MM.1S (cell line): ENCODE measurements around the gene PROCA1.

Experiments
- DNase-seq: peaks from one replicate; pipeline ENCODE4 v3.0.0-alpha.2; 2015
- H2AFZ ChIP-seq: fragments of 300-600 bp; sonication (generic); 2 replicates; pipeline ENCODE4 v1.6.0; 2016; ENCODE audit warnings: antibody characterized with exemption, low read length
- H3F3A ChIP-seq: fragments of 300-600 bp; sonication (generic); 2 replicates; pipeline ENCODE4 v1.6.1; 2016; ENCODE audit warnings: mild to moderate bottlenecking, antibody characterized with exemption, low read length, moderate library complexity, mixed read lengths; ENCODE audit not compliant: insufficient read depth
- H3K27ac ChIP-seq: fragments of 300-600 bp; sonication (generic); 2 replicates; pipeline ENCODE4 v1.5.1; 2016; ENCODE audit warnings: mild to moderate bottlenecking, low read length
- H3K27me3 ChIP-seq: fragments of 300-600 bp; sonication (generic); replicated peaks from 2 replicates; pipeline ENCODE4 v1.6.0; 2016; ENCODE audit warnings: low read length; ENCODE audit not compliant: insufficient read depth
- H3K36me3 ChIP-seq: fragments of 300-600 bp; sonication (generic); replicated peaks from 2 replicates; pipeline ENCODE4 v1.6.1; 2016; ENCODE audit warnings: mild to moderate bottlenecking, low read length, mixed read lengths; ENCODE audit not compliant: insufficient read depth
- H3K4me1 ChIP-seq: fragments of 300-600 bp; sonication (generic); 2 replicates; pipeline ENCODE4 v1.6.1; 2016; ENCODE audit warnings: low read length, mixed read lengths
- H3K4me2 ChIP-seq: fragments of 300-600 bp; sonication (generic); 2 replicates; pipeline ENCODE4 v1.6.0; 2016; ENCODE audit warnings: low read depth, low read length
- H3K4me3 ChIP-seq: fragments of 300-600 bp; sonication (generic); 2 replicates; pipeline ENCODE4 v1.5.1; 2016; ENCODE audit warnings: low read length, mixed read lengths
- H3K79me2 ChIP-seq: fragments of 300-600 bp; sonication (generic); 2 replicates; pipeline ENCODE4 v1.6.1; 2016; ENCODE audit warnings: mixed run types, low read length, mixed read lengths
- H3K9ac ChIP-seq: fragments of 300-600 bp; sonication (generic); 2 replicates; pipeline ENCODE4 v1.6.1; 2016; ENCODE audit warnings: low read length, mixed read lengths
- H3K9me2 ChIP-seq: fragments of 300-600 bp; sonication (generic); replicated peaks from 2 replicates; pipeline ENCODE4 v1.6.1; 2016; ENCODE audit warnings: mild to moderate bottlenecking, low read length, mixed read lengths; ENCODE audit not compliant: insufficient read depth
- H3K9me3 ChIP-seq: fragments of 300-600 bp; sonication (generic); replicated peaks from 2 replicates; pipeline ENCODE4 v1.6.1; 2016; ENCODE audit warnings: mild to moderate bottlenecking, low read length, mixed read lengths; ENCODE audit not compliant: insufficient read depth
- H4K20me1 ChIP-seq: fragments of 300-600 bp; sonication (generic); 2 replicates; pipeline ENCODE4 v1.6.1; 2016; ENCODE audit warnings: mild to moderate bottlenecking, low read length, moderate library complexity, mixed read lengths; ENCODE audit not compliant: insufficient read depth
- CTCF ChIP-seq: fragments of 300-600 bp; sonication (generic); IDR thresholded peaks from 2 replicates; pipeline ENCODE4 v1.5.1; 2016; ENCODE audit warnings: antibody characterized with exemption, low read length, mixed read lengths
- EZH2 ChIP-seq: fragments of 300-600 bp; sonication (generic); optimal IDR thresholded peaks from 2 replicates; pipeline ENCODE3; 2017; ENCODE audit warnings: low read depth, mild to moderate bottlenecking, antibody characterized with exemption, low read length, mixed read lengths
- EZH2phosphoT487 ChIP-seq: fragments of 300-600 bp; sonication (generic); IDR thresholded peaks from 2 replicates; pipeline ENCODE4 v1.6.1; 2018; ENCODE audit warnings: antibody characterized with exemption, low read length

PROCA1 gene

GRCh38 chr17:28686296-28686695 is 25.4 kb downstream of the PROCA1 start:
- Histone ChIP-seq H3K9me2 (no peaks in the 10 kb centered on the region), H3K36me3 (peaks cover 34% of the 10 kb centered on the region), H3K4me2 (no peak overlapping the region), H3K27me3 (no peaks in the 10 kb centered on the region), H3K27ac (no peak overlapping the region), H3K4me3 (no peak overlapping the region), H3K4me1 (no peaks in the 10 kb centered on the region), H3K9me3 (no peaks in the 10 kb centered on the region), H3K79me2 (no peaks in the 10 kb centered on the region), H3F3A (no peaks in the 10 kb centered on the region), H2AFZ (no peak overlapping the region), H4K20me1 (no peaks in the 10 kb centered on the region), H3K9ac (no peak overlapping the region)
- DNase-seq = no peak
- TF ChIP-seq CTCF (no peak), EZH2 (no peak), EZH2phosphoT487 (no peak)

DNA sequence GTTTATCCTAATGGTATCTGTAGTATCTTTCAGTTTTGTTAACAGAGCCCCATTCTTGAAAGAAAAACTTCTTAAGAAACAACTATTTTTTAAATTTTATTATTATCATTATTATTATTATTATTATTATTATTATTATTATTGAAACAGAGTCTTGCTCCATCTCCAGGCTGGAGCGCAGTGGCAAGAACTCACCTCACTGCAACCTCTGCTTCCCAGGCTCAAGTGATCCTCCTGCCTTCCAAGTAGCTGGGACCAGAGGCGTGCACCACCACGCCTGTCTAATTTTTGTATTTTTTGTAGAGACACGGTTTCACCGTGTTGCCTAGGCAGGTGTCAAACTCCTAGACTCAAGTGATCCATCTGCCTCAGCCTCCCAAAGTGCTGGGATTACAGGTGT is 26.3 kb downstream of the PROCA1 start:
- Histone ChIP-seq H3K27ac (no peak overlapping the region), H3K27me3 (no peaks in the 10 kb centered on the region), H3K4me2 (no peak overlapping the region), H3K9me3 (no peaks in the 10 kb centered on the region), H3K4me3 (no peak overlapping the region), H4K20me1 (no peaks in the 10 kb centered on the region), H3K36me3 (peaks cover 33% of the 10 kb centered on the region), H3K9ac (no peak overlapping the region), H3K9me2 (no peaks in the 10 kb centered on the region), H3K4me1 (no peaks in the 10 kb centered on the region), H3K79me2 (no peaks in the 10 kb centered on the region), H3F3A (no peaks in the 10 kb centered on the region), H2AFZ (no peak overlapping the region)
- no peak for DNase-seq
- no peak for TF ChIP-seq EZH2phosphoT487
- no peak for TF ChIP-seq EZH2
- TF ChIP-seq CTCF = no peak

DNA sequence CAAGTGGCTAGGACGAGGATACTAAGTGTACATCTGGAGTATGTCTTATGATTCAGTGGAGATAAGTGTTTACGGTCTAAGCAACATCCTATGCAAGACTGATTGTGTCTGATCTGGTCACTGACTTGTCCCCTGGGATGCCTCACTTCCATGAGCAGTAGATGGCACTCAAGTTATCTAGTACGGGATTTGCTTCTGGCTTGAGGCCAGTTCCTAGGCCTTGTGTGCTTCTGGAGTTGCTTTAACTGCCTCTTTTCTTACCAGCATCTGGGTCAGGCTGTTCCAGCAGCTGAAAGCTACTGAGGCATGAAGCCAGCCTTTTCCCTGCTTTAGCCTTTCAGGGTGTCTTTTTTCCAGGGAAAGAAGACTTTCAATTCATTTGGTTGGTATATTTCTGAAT is 26.7 kb downstream of the PROCA1 start:
- no peaks in the 10 kb centered on the region for H3K9me3 ChIP-seq
- H3F3A ChIP-seq = no peaks in the 10 kb centered on the region
- H3K4me1 ChIP-seq = no peaks in the 10 kb centered on the region
- no peak for DNase-seq
- no peak overlapping the region for H2AFZ ChIP-seq
- H3K27ac ChIP-seq = no peak overlapping the region
- H4K20me1 ChIP-seq = no peaks in the 10 kb centered on the region
- no peak overlapping the region for H3K9ac ChIP-seq
- peaks cover 29% of the 10 kb centered on the region for H3K36me3 ChIP-seq
- H3K27me3 ChIP-seq = no peaks in the 10 kb centered on the region
- no peaks in the 10 kb centered on the region for H3K79me2 ChIP-seq
- H3K4me2 ChIP-seq = no peak overlapping the region
- H3K4me3 ChIP-seq = no peak overlapping the region
- no peaks in the 10 kb centered on the region for H3K9me2 ChIP-seq
- TF ChIP-seq EZH2phosphoT487 (no peak), CTCF (no peak), EZH2 (no peak)
